GM12891 (cell line): Measurements from ENCODE around the gene BOLA2.
"Not testable (repeated sequence)": the region's sequence is repeated elsewhere in the genome, so short reads cannot be mapped to it uniquely, and the experiment has no call there.

Experiments used
- POLR2A ChIP-seq: IDR thresholded peaks from 2 replicates; pipeline ENCODE4 v1.6.1; 2011; ENCODE audit warnings: low read depth, low read length, control low read depth
- POLR2AphosphoS5 ChIP-seq: IDR thresholded peaks from 2 replicates; pipeline ENCODE4 v1.6.1; 2011; ENCODE audit warnings: low read depth, low read length, control low read depth
- TAF1 ChIP-seq: IDR thresholded peaks from 2 replicates; pipeline ENCODE4 v1.6.1; 2011; ENCODE audit warnings: low read depth, low read length, control low read depth

- not testable (repeated sequence) for TF ChIP-seq POLR2AphosphoS5, POLR2A, TAF1
These were observed 6.5 kb upstream of the BOLA2 start for GRCh38 chr16:29460647-29461030.
